SK-N-SH (cell line): ENCODE data around the gene CLEC4G.

Experiments
- CHD2 ChIP-seq: fragments of 150-350 bp; IDR thresholded peaks from 2 replicates; pipeline ENCODE4 v1.6.1; 2018; ENCODE audit warnings: low read length; ENCODE audit not compliant: partially characterized antibody
- CTCF ChIP-seq: fragments of 200-600 bp; sonication (generic); IDR thresholded peaks from 2 replicates; pipeline ENCODE4 v1.6.1; 2017; ENCODE audit warnings: antibody characterized with exemption, mild to moderate bottlenecking, moderate library complexity
- EP300 ChIP-seq, 2 experiments: IDR thresholded peaks; 2 replicates each; pipeline versions ENCODE4 v1.4.0 to v1.6.1; 2012; ENCODE audit warnings: borderline replicate concordance in 1 of 2, low read depth in 1 of 2, low read length in 1 of 2
- FOXM1 ChIP-seq: IDR thresholded peaks from 2 replicates; pipeline ENCODE4 v1.4.0; 2012; ENCODE audit warnings: low read depth, mild to moderate bottlenecking
- MXI1 ChIP-seq: IDR thresholded peaks from 2 replicates; pipeline ENCODE4 v1.6.1; 2012; ENCODE audit warnings: mild to moderate bottlenecking, low read depth, low read length, improper control_type of control experiment
- POLR2AphosphoS5 ChIP-seq: IDR thresholded peaks from 2 replicates; pipeline ENCODE4 v1.6.1; 2012; ENCODE audit warnings: low read depth, low read length
- RAD21 ChIP-seq: IDR thresholded peaks from 2 replicates; pipeline ENCODE4 v1.6.1; 2012; ENCODE audit warnings: mild to moderate bottlenecking, low read length
- REST ChIP-seq: IDR thresholded peaks from 2 replicates; pipeline ENCODE4 v1.6.1; 2012; ENCODE audit warnings: mild to moderate bottlenecking, low read depth, low read length, moderate library complexity
- RFX5 ChIP-seq: IDR thresholded peaks from 2 replicates; pipeline ENCODE4 v1.6.1; 2012; ENCODE audit warnings: mild to moderate bottlenecking, improper control_type of control experiment, low read length
- SIN3A ChIP-seq: IDR thresholded peaks from 2 replicates; pipeline ENCODE4 v1.6.1; 2012; ENCODE audit warnings: low read depth, mild to moderate bottlenecking, low read length, moderate library complexity, borderline replicate concordance
- SMC3 ChIP-seq: IDR thresholded peaks from 2 replicates; pipeline ENCODE4 v1.6.1; 2012; ENCODE audit warnings: low read depth, low read length, improper control_type of control experiment

DNA sequence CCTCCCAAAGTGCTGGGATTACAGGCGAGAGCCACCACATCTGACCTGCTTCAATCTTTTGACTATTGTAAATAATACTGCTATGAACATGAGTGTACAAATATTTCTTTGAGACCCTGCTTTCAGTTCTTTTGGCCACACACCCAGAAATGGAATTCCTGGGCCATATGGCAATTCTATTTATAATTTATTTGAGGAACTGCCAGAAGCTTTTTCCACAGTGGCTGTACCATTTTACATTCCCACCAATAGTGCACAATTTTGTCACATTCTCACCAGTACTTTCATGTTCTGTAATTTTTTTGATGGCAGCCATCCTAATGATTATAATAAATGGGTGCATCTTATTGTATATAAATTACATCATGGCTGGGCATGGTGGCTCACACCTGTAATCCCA lies 16.2 kb downstream of the CLEC4G start:
- TF ChIP-seq CTCF: no peak
- no peak for TF ChIP-seq RAD21
- no peak for TF ChIP-seq POLR2AphosphoS5
- no peak for TF ChIP-seq EP300 (IDR thresholded peaks at IDR 0.05; ENCODE audit: borderline replicate concordance in 1 of 2, low read depth in 1 of 2, low read length in 1 of 2)
- TF ChIP-seq SIN3A: no peak
- TF ChIP-seq SMC3: no peak
- TF ChIP-seq FOXM1: no peak
- no peak for TF ChIP-seq RFX5
- no peak for TF ChIP-seq MXI1
- TF ChIP-seq CHD2: no peak
- no peak for TF ChIP-seq REST
